Measurements from ENCODE around the gene COL16A1. TPM values are rescaled to one million over a fixed set of nuclear protein-coding genes. Genes with fewer than 3 reads are reported as not detected.

COL16A1 gene
- total RNA-seq, 1 experiment from 2014 or later, result 6.2 TPM

GRCh38 chr1:31693231-31693630 is 10.6 kb downstream of the COL16A1 start:
- H3K79me2 ChIP-seq (ENCODE audit: insufficient read depth, low read length), result no peaks in the 10 kb centered on the region
- no peak overlapping the region for H3K9ac ChIP-seq (ENCODE audit: extremely low read depth, insufficient read length, low read length)
- H4K91ac ChIP-seq (ENCODE audit: insufficient read length, low read depth, low read length), result no peak overlapping the region
- no peak overlapping the region for H3K4ac ChIP-seq (ENCODE audit: low read depth, low read length)
- H3K4me1 ChIP-seq (ENCODE audit: insufficient read depth, low read length), result no peaks in the 10 kb centered on the region
- no peak overlapping the region for H3T11ph ChIP-seq (ENCODE audit: low read length)
- H3K56ac ChIP-seq (ENCODE audit: insufficient read length, low read depth, low read length), result no peak overlapping the region
- H3K27me3 ChIP-seq (ENCODE audit: insufficient read depth, low read length), result no peaks in the 10 kb centered on the region
- H3K4me3 Mint-ChIP-seq, result no peak overlapping the region
- H2BK120ac ChIP-seq (ENCODE audit: low read depth, low read length, poor library complexity, severe bottlenecking), result no peak overlapping the region
- H4K5ac ChIP-seq (ENCODE audit: insufficient read length, low read depth, low read length), result no peak overlapping the region
- H3K4me2 ChIP-seq (ENCODE audit: insufficient read depth, insufficient read length, low read length), result no peak overlapping the region
- H3K9me3 Mint-ChIP-seq, result no peaks in the 10 kb centered on the region
- H3K18ac ChIP-seq (ENCODE audit: insufficient read length, low read depth, low read length), result no peak overlapping the region
- no peaks in the 10 kb centered on the region for H3K79me1 ChIP-seq (ENCODE audit: insufficient read depth, low read depth, low read length, poor library complexity, severe bottlenecking)
- peaks cover 14 to 16% of the 10 kb centered on the region in 2 experiments for H3K4me1 Mint-ChIP-seq
- H2AK5ac ChIP-seq (ENCODE audit: insufficient read length, low read length), result no peak overlapping the region
- H3K27ac ChIP-seq (ENCODE audit: insufficient read length, low read depth, low read length), result no peak overlapping the region
- no peak for TF ChIP-seq CTCF (conservative IDR thresholded peaks at IDR 0.05)
- H3K27ac Mint-ChIP-seq, result 0 out of 7 replicates have a peak overlapping the region, but pooled peaks of 1 of the 3 experiments have one; percentile 24
- no CpG with 5 or more reads among the region's 10 CpGs for WGBS (ENCODE audit: extremely low coverage, insufficient read length, low lambda C conversion rate)
- H3K36me3 Mint-ChIP-seq (ENCODE audit: insufficient read depth in 1 of 3, low read depth in 3 of 3), result no peaks in the 10 kb centered on the region
- DNase-seq, result no peak
- no peak overlapping the region for H2BK15ac ChIP-seq (ENCODE audit: low read depth, low read length)
- H2BK12ac ChIP-seq (ENCODE audit: insufficient read length, low read depth, low read length), result no peak overlapping the region
- H3K14ac ChIP-seq (ENCODE audit: insufficient read depth, low read length), result no peak overlapping the region; the same call in 1 of the 2 replicates
- H4K20me1 ChIP-seq (ENCODE audit: control insufficient read depth, insufficient read depth, insufficient read length), result no peaks in the 10 kb centered on the region
- no peaks in the 10 kb centered on the region for H3K23me2 ChIP-seq (ENCODE audit: insufficient read length, low read depth, low read length, poor library complexity, severe bottlenecking)
- H3K9me3 ChIP-seq (ENCODE audit: control insufficient read depth, low read depth, low read length), result no peaks in the 10 kb centered on the region
- H2AFZ ChIP-seq (ENCODE audit: low read length), result no peak overlapping the region
- no peak overlapping the region for H2BK5ac ChIP-seq (ENCODE audit: insufficient read length, low read length)
- no peak overlapping the region for H4K8ac ChIP-seq (replicated peaks; ENCODE audit: insufficient read length, low read depth, low read length)
- H3K23ac ChIP-seq (ENCODE audit: insufficient read length, low read depth, low read length), result no peak overlapping the region
- no peak overlapping the region for H2BK20ac ChIP-seq (ENCODE audit: low read depth, low read length, poor library complexity, severe bottlenecking)
- no peaks in the 10 kb centered on the region for H3K27me3 Mint-ChIP-seq (ENCODE audit: low read depth)

Data from H9 (cell line).